ENCODE data around the gene SOBP. TPM values are rescaled to one million over a fixed set of nuclear protein-coding genes. Genes with fewer than 3 reads are reported as not detected.
"Not testable (repeated sequence)": the region's sequence is repeated elsewhere in the genome, so short reads cannot be mapped to it uniquely, and the experiment has no call there.

The SOBP gene
- total RNA-seq, 2 experiments from 2014 or later = 1.2 to 1.4 TPM

GRCh38 chr6:107538856-107539387, 49.0 kb downstream of the SOBP start:
- ATAC-seq (ENCODE audit: low read depth) = no peak
- POLR2A ChIA-PET = no interaction called here
- H3K4me3 Mint-ChIP-seq = no peak overlapping the region
- no peaks in the 10 kb centered on the region for H3K36me3 Mint-ChIP-seq
- H3K4me1 Mint-ChIP-seq = no peaks in the 10 kb centered on the region
- no peak overlapping the region for H3K27ac Mint-ChIP-seq
- peaks cover 8% of the 10 kb centered on the region for H3K27me3 Mint-ChIP-seq
- DNase-seq = no peak
- no peaks in the 10 kb centered on the region for H3K9me3 Mint-ChIP-seq

- Mint-ChIP-seq H3K4me1 (no peaks in the 10 kb centered on the region), H3K27me3 (peaks cover 8% of the 10 kb centered on the region), H3K27ac (no peak overlapping the region), H3K36me3 (no peaks in the 10 kb centered on the region), H3K4me3 (no peak overlapping the region), H3K9me3 (no peaks in the 10 kb centered on the region)
- POLR2A ChIA-PET = no interaction called here
- DNase-seq (no peak), ATAC-seq (ENCODE audit: low read depth) (no peak)
These were observed 49.5 kb downstream of the SOBP start for GRCh38 chr6:107539409-107539808.

GRCh38 chr6:107539849-107540464, 50.0 kb downstream of the SOBP start:
- Mint-ChIP-seq H3K27me3 (peaks cover 11% of the 10 kb centered on the region), H3K4me3 (no peak overlapping the region), H3K4me1 (no peaks in the 10 kb centered on the region), H3K36me3 (no peaks in the 10 kb centered on the region), H3K27ac (no peak overlapping the region), H3K9me3 (no peaks in the 10 kb centered on the region)
- no peak for DNase-seq
- POLR2A ChIA-PET = no interaction called here
- no peak for ATAC-seq (ENCODE audit: low read depth)

- Mint-ChIP-seq H3K27ac (no peak overlapping the region), H3K36me3 (no peaks in the 10 kb centered on the region), H3K27me3 (peaks cover 14% of the 10 kb centered on the region), H3K4me1 (peaks cover 2% of the 10 kb centered on the region), H3K9me3 (no peaks in the 10 kb centered on the region), H3K4me3 (no peak overlapping the region)
- POLR2A ChIA-PET = no interaction called here
- DNase-seq (no peak), ATAC-seq (ENCODE audit: low read depth) (no peak)
These were observed 50.5 kb downstream of the SOBP start for GRCh38 chr6:107540465-107540857.

- no peak overlapping the region for H3K4me3 Mint-ChIP-seq
- H3K27me3 Mint-ChIP-seq = peaks cover 14% of the 10 kb centered on the region
- POLR2A ChIA-PET = no interaction called here
These were observed 52.3 kb downstream of the SOBP start for GRCh38 chr6:107542192-107542668.

DNA sequence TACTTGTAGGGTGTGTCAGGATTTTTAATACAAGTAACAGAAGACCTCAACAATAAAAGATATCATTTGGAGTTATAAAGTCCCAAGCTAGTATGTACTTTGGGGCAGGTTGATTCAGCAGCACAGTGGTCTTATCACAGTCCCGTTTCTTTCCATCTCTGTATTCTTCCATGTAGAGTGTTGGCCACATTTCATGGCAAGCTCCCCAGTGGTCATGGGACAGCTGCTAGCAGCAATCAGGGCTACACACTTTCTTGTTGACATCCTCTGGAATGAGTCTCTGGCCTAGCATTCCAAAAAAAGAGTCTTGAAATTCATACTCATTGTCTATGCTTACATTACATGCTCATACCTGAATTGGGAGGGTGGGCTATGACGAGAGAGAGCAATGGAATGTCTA, 53.2 kb downstream of the SOBP start:
- Mint-ChIP-seq H3K27ac (no peak overlapping the region), H3K4me3 (no peak overlapping the region), H3K4me1 (peaks cover 2% of the 10 kb centered on the region), H3K27me3 (peaks cover 14% of the 10 kb centered on the region), H3K36me3 (no peaks in the 10 kb centered on the region), H3K9me3 (no peaks in the 10 kb centered on the region)
- ATAC-seq (ENCODE audit: low read depth) (no peak), DNase-seq (no peak)
- POLR2A ChIA-PET = interaction anchor here (0.5 kb wide), 1 partner anchor 302 kb away, joined by 6 read pairs; no protein-coding TSS in a partner anchor

More at GRCh38 chr6:107542192-107542668, 52.3 kb downstream of the SOBP start:
- Mint-ChIP-seq H3K27ac (no peak overlapping the region), H3K4me1 (peaks cover 2% of the 10 kb centered on the region), H3K9me3 (no peaks in the 10 kb centered on the region), H3K36me3 (no peaks in the 10 kb centered on the region)
- DNase-seq (no peak), ATAC-seq (ENCODE audit: low read depth) (no peak)

- no peaks in the 10 kb centered on the region for H3K9me3 Mint-ChIP-seq
- H3K4me1 Mint-ChIP-seq = peaks cover 2% of the 10 kb centered on the region
- no peak overlapping the region for H3K27ac Mint-ChIP-seq
- no peak overlapping the region for H3K4me3 Mint-ChIP-seq
- POLR2A ChIA-PET = interaction anchor here (0.5 kb wide), 1 partner anchor 302 kb away, joined by 6 read pairs; no protein-coding TSS in a partner anchor
- H3K36me3 Mint-ChIP-seq = no peaks in the 10 kb centered on the region
- DNase-seq (no peak), ATAC-seq (ENCODE audit: low read depth) (no peak)
- H3K27me3 Mint-ChIP-seq = peaks cover 14% of the 10 kb centered on the region
These were observed 53.6 kb downstream of the SOBP start for GRCh38 chr6:107543567-107543966.

GRCh38 chr6:107545763-107546162, 55.8 kb downstream of the SOBP start:
- Mint-ChIP-seq H3K9me3 (no peaks in the 10 kb centered on the region), H3K4me1 (peaks cover 3% of the 10 kb centered on the region), H3K27ac (no peak overlapping the region), H3K27me3 (peaks cover 8% of the 10 kb centered on the region), H3K36me3 (no peaks in the 10 kb centered on the region), H3K4me3 (no peak overlapping the region)
- DNase-seq (no peak), ATAC-seq (ENCODE audit: low read depth) (no peak)
- POLR2A ChIA-PET = no interaction called here

GRCh38 chr6:107546691-107547450, 57.0 kb downstream of the SOBP start:
- POLR2A ChIA-PET = no interaction called here
- peaks cover 8% of the 10 kb centered on the region for H3K27me3 Mint-ChIP-seq
- ATAC-seq (ENCODE audit: low read depth) (no peak), DNase-seq (no peak)
- no peaks in the 10 kb centered on the region for H3K9me3 Mint-ChIP-seq
- H3K36me3 Mint-ChIP-seq = no peaks in the 10 kb centered on the region
- H3K4me3 Mint-ChIP-seq = no peak overlapping the region
- H3K27ac Mint-ChIP-seq = no peak overlapping the region
- H3K4me1 Mint-ChIP-seq = peaks cover 3% of the 10 kb centered on the region

DNA sequence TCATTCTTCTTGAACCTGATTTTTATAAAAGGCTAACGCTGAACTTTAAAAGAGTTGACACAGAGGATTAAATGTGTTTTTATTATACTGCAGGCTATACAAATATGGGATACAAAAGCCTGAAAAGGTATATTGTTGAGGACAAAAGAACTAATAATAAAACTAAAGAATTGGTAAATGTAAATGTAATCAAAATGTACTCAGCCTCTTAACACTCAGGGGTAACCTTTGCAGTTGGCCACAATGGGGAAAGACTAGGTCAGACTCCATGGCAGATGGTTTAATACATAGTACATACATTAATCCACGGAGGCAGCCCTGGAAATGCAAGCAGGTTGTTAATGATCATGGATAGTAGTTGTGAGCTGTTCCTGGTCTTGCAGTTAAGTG, 57.5 kb downstream of the SOBP start:
- Mint-ChIP-seq H3K4me3 (no peak overlapping the region), H3K36me3 (no peaks in the 10 kb centered on the region), H3K27ac (no peak overlapping the region), H3K4me1 (peaks cover 3% of the 10 kb centered on the region), H3K9me3 (no peaks in the 10 kb centered on the region), H3K27me3 (peaks cover 6% of the 10 kb centered on the region)
- POLR2A ChIA-PET = no interaction called here
- DNase-seq (no peak), ATAC-seq (ENCODE audit: low read depth) (no peak)

DNA sequence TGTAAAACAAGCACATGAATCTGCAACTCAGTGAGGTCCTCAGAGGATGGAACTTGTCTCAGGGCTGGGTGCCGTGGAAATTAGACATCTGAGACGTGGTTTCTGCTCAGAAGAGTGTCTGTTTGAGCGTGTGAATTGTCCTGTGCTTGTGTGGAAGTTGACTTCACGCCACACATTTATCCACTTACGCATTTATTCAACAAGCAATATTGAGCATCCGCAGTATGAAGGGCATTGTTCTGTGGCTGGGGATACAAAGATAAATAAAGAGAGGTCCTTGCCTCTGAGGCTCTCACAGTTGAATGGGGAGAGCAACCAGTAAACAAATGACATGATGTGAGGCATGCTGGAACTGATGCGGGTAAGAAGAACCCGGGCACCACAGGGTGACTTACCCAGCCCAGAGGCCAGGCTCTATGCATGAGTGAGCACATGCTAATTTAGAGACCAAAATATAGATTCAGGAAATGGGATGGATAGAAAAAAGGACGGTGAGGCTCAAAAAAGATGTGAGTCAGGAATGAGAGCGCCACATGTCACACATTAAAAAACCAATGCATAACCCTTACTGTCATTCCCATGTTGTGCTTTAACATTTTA, 60.4 kb downstream of the SOBP start:
- Mint-ChIP-seq H3K27me3 (no peaks in the 10 kb centered on the region), H3K4me3 (no peak overlapping the region), H3K4me1 (peaks cover 1% of the 10 kb centered on the region), H3K9me3 (no peaks in the 10 kb centered on the region), H3K27ac (no peak overlapping the region), H3K36me3 (peaks cover 1% of the 10 kb centered on the region)
- ATAC-seq (ENCODE audit: low read depth) = no peak
- POLR2A ChIA-PET = no interaction called here
- DNase-seq = no peak

- ATAC-seq (ENCODE audit: low read depth) (no peak), DNase-seq (no peak)
- H3K27ac Mint-ChIP-seq = no peak overlapping the region
- H3K4me1 Mint-ChIP-seq = peaks cover 1% of the 10 kb centered on the region
- H3K4me3 Mint-ChIP-seq = no peak overlapping the region
- no peaks in the 10 kb centered on the region for H3K27me3 Mint-ChIP-seq
- POLR2A ChIA-PET = no interaction called here
- no peaks in the 10 kb centered on the region for H3K9me3 Mint-ChIP-seq
- peaks cover 1% of the 10 kb centered on the region for H3K36me3 Mint-ChIP-seq
These were observed 61.0 kb downstream of the SOBP start for GRCh38 chr6:107550906-107551305.

DNA sequence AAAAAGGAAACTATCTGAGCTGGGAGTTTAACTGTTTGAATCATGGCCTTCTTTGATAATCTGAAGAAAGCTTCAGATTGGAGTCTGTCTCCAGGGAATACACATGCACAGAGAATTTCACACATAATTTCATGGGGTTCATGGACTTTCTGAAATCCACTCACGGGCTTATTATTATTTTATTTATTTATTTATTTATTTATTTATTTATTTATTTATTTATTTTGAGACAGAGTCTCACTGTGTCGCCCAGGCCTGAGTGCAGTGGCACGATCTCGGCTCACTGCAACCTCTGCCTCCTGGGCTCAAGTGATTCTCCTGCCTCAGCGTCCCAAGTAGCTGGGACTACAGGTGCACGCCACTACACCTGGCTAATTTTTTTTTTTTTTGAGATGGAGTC, 63.2 kb downstream of the SOBP start:
- H3K4me1 Mint-ChIP-seq; POLR2A ChIA-PET; H3K4me3 Mint-ChIP-seq; H3K36me3 Mint-ChIP-seq; H3K27me3 Mint-ChIP-seq; DNase-seq; H3K27ac Mint-ChIP-seq; H3K9me3 Mint-ChIP-seq; ATAC-seq (ENCODE audit: low read depth): not testable (repeated sequence)

DNA sequence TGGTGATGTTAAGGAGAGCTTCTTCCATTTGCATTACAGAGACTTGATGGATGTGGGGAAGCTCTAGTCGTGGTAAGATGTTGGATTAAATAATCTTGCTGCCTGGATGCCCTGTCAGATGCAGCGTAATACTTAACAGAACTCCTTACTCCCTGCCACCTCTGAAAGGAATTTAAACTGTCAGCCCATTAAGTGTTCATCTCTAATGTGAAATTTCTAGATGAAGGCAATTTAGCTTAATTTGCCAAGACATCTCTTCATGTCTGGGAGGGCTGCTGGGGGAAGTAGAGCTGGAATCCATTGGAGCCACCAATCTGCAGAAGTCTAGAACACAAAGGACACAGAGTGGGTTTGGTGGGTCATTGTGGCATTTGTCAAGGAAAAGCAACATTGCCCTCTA, 64.4 kb downstream of the SOBP start:
- Mint-ChIP-seq H3K27me3 (no peaks in the 10 kb centered on the region), H3K4me1 (peaks cover 1% of the 10 kb centered on the region), H3K9me3 (no peaks in the 10 kb centered on the region), H3K36me3 (peaks cover 1% of the 10 kb centered on the region), H3K27ac (no peak overlapping the region), H3K4me3 (no peak overlapping the region)
- POLR2A ChIA-PET = no interaction called here
- no peak for ATAC-seq (ENCODE audit: low read depth)
- no peak for DNase-seq
